OCI-LY3 (cell line): Measurements from ENCODE around the gene SLC25A13.

Experiments used
- H2AFZ ChIP-seq: fragments of 200-600, 300-600 bp; shearing (Covaris generic); 2 replicates; pipeline ENCODE4 v1.6.0; 2014; ENCODE audit warnings: antibody characterized with exemption, low read depth, low read length
- H3K27ac ChIP-seq: fragments of 200-600, 300-600 bp; sonication (generic); 2 replicates; pipeline ENCODE4 v1.5.1; 2014; ENCODE audit warnings: mild to moderate bottlenecking, low read length, moderate library complexity, mixed read lengths
- H3K27me3 ChIP-seq: fragments of 200-600, 300-600 bp; sonication (generic); 2 replicates; pipeline ENCODE4 v1.6.1; 2014; ENCODE audit warnings: low read depth, low read length, mixed read lengths
- H3K36me3 ChIP-seq: fragments of 200-600, 300-600 bp; sonication (generic); replicated peaks from 2 replicates; pipeline ENCODE3; 2014; ENCODE audit warnings: low read depth, low read length, mixed read lengths
- H3K4me1 ChIP-seq: fragments of 300-600, 200-600 bp; sonication (generic); 2 replicates; pipeline ENCODE4 v1.6.1; 2014; ENCODE audit warnings: low read length, mixed read lengths
- H3K4me2 ChIP-seq: fragments of 200-600, 300-600 bp; sonication (generic); 2 replicates; pipeline ENCODE4 v1.6.1; 2014; ENCODE audit warnings: low read length, mixed read lengths
- H3K4me3 ChIP-seq: fragments of 300-600, 200-600 bp; sonication (generic); 2 replicates; pipeline ENCODE4 v1.5.1; 2014; ENCODE audit warnings: antibody characterized with exemption, mild to moderate bottlenecking, low read length, moderate library complexity
- H3K79me2 ChIP-seq: fragments of 300-600, 200-600 bp; shearing (Covaris generic); 2 replicates; pipeline ENCODE4 v1.6.1; 2014; ENCODE audit warnings: mild to moderate bottlenecking, low read length, mixed read lengths
- H3K9ac ChIP-seq: fragments of 300-600, 200-600 bp; shearing (Covaris generic); 2 replicates; pipeline ENCODE4 v1.6.0; 2014; ENCODE audit warnings: mild to moderate bottlenecking, low read length, moderate library complexity
- H3K9me3 ChIP-seq: fragments of 200-600, 300-600 bp; shearing (Covaris generic); 2 replicates; pipeline ENCODE4 v1.6.1; 2014; ENCODE audit warnings: low read length, mixed read lengths; ENCODE audit not compliant: insufficient read depth
- H4K20me1 ChIP-seq: fragments of 200-600, 300-600 bp; sonication (generic); 2 replicates; pipeline ENCODE4 v1.6.1; 2016; ENCODE audit warnings: low read length, mixed read lengths; ENCODE audit not compliant: insufficient read depth
- CTCF ChIP-seq: fragments of 200-600, 300-600 bp; sonication (generic); IDR thresholded peaks from 2 replicates; pipeline ENCODE4 v1.5.1; 2014; ENCODE audit warnings: antibody characterized with exemption, low read length, low read depth
- EZH2phosphoT487 ChIP-seq: fragments of 200-600 bp; shearing (Covaris generic); IDR thresholded peaks from 2 replicates; pipeline ENCODE4 v1.6.1; 2018; ENCODE audit warnings: antibody characterized with exemption, mixed run types, low read depth

Gene SLC25A13

GRCh38 chr7:96346293-96346953, 24.5 kb upstream of the SLC25A13 start:
- Histone ChIP-seq H3K79me2 (no peaks in the 10 kb centered on the region), H2AFZ (no peak overlapping the region), H3K4me2 (no peak overlapping the region), H3K36me3 (no peaks in the 10 kb centered on the region), H4K20me1 (no peaks in the 10 kb centered on the region), H3K9ac (no peak overlapping the region), H3K4me1 (peaks cover 15% of the 10 kb centered on the region), H3K27ac (no peak overlapping the region), H3K9me3 (no peaks in the 10 kb centered on the region), H3K4me3 (no peak overlapping the region), H3K27me3 (peaks cover 3% of the 10 kb centered on the region; the same call in 1 of the 2 replicates)
- TF ChIP-seq CTCF (no peak), EZH2phosphoT487 (no peak)

- Histone ChIP-seq H3K9ac (no peak overlapping the region), H3K79me2 (no peaks in the 10 kb centered on the region), H3K4me3 (no peak overlapping the region), H2AFZ (no peak overlapping the region), H3K27me3 (peaks cover 3% of the 10 kb centered on the region; the same call in 1 of the 2 replicates), H3K27ac (no peak overlapping the region), H3K9me3 (no peaks in the 10 kb centered on the region), H3K4me2 (no peak overlapping the region), H3K4me1 (peaks cover 9% of the 10 kb centered on the region), H3K36me3 (no peaks in the 10 kb centered on the region), H4K20me1 (no peaks in the 10 kb centered on the region)
- no peak for TF ChIP-seq EZH2phosphoT487
- TF ChIP-seq CTCF = no peak
Measured at GRCh38 chr7:96344236-96344635, 22.3 kb upstream of the SLC25A13 start.

GRCh38 chr7:96342049-96342448, 20.2 kb upstream of the SLC25A13 start:
- H3K4me3 ChIP-seq = no peak overlapping the region
- TF ChIP-seq CTCF = no peak
- no peak for TF ChIP-seq EZH2phosphoT487
- no peaks in the 10 kb centered on the region for H3K79me2 ChIP-seq
- no peak overlapping the region for H3K4me2 ChIP-seq
- H3K27ac ChIP-seq = no peak overlapping the region
- H2AFZ ChIP-seq = no peak overlapping the region
- no peaks in the 10 kb centered on the region for H4K20me1 ChIP-seq
- no peaks in the 10 kb centered on the region for H3K9me3 ChIP-seq
- H3K36me3 ChIP-seq = no peaks in the 10 kb centered on the region
- H3K27me3 ChIP-seq = peaks cover 3% of the 10 kb centered on the region; the same call in 1 of the 2 replicates
- H3K9ac ChIP-seq = no peak overlapping the region
- peaks cover 9% of the 10 kb centered on the region for H3K4me1 ChIP-seq

- no peak overlapping the region for H3K27ac ChIP-seq
- no peaks in the 10 kb centered on the region for H4K20me1 ChIP-seq
- H2AFZ ChIP-seq = no peak overlapping the region
- peaks cover 3% of the 10 kb centered on the region; the same call in 1 of the 2 replicates for H3K27me3 ChIP-seq
- TF ChIP-seq EZH2phosphoT487 (no peak), CTCF (no peak)
- H3K9me3 ChIP-seq = no peaks in the 10 kb centered on the region
- H3K36me3 ChIP-seq = no peaks in the 10 kb centered on the region
- H3K4me1 ChIP-seq = no peaks in the 10 kb centered on the region
- no peak overlapping the region for H3K9ac ChIP-seq
- H3K79me2 ChIP-seq = no peaks in the 10 kb centered on the region
- no peak overlapping the region for H3K4me2 ChIP-seq
- no peak overlapping the region for H3K4me3 ChIP-seq
Measured at GRCh38 chr7:96337519-96337918, 15.6 kb upstream of the SLC25A13 start.
